GM19099 (cell line): Measurements from ENCODE around the gene PRICKLE1.

ENCODE experiments used
- POLR2A ChIP-seq: IDR thresholded peaks from 3 replicates; pipeline ENCODE4 v1.6.1; 2011; ENCODE audit warnings: low read depth; ENCODE audit not compliant: insufficient read length; ENCODE audit errors: extremely low read depth

PRICKLE1 gene

DNA sequence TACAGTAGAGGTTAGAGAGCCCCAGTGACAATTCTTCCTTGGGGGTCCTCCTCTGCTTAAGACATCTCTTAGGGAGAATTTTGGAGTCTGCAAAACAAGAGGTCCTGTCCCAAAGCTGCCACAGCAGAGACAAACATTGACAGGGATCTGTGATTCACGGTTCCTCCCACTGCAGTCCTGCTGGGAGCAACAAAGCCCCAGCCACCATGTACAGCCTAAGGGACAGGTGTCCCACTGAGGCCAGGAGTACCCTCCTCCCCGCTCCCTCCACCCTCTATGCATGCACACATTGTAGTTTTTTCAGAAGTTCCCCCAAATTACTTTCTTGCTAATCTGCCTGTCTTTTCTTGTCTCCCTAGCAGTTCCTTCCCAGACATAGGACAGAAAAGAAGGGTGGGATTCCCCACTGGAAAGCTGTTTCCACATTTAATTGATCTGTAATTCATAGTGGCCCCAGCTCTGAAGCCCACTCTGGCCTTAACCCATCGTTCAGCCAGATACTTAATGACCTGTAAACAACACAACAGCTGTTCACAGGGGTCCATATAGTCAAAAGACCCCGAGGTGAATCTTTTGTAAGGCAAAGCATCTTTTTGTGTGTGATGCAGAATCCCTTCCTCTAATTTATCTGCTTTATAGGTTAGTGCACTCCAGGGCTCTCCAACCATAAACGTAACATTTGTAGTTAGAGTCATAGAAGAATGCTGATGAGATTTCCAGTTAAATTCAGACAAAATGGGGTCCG, 13.9 kb upstream of the PRICKLE1 start:
- no peak for TF ChIP-seq POLR2A

DNA sequence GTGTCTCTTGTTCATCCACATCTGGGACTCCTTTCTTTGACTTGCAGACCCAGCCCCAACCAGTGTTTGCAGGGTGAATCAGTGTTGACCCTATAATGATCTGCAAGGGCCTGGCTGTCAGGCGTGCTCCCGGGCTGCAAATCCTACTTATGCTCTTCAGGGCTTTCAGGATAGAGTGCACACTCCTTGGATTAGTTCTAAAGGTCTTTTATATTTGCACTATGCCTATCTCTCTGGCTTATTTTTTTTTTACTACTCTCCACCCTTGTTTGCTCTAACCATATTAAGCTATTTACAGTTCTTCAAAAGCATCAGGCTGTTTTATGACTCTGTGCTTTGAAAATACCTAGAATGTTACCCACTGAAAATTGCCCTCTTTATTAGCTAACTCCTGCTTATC, 4.3 kb upstream of the PRICKLE1 start:
- no peak for TF ChIP-seq POLR2A

DNA sequence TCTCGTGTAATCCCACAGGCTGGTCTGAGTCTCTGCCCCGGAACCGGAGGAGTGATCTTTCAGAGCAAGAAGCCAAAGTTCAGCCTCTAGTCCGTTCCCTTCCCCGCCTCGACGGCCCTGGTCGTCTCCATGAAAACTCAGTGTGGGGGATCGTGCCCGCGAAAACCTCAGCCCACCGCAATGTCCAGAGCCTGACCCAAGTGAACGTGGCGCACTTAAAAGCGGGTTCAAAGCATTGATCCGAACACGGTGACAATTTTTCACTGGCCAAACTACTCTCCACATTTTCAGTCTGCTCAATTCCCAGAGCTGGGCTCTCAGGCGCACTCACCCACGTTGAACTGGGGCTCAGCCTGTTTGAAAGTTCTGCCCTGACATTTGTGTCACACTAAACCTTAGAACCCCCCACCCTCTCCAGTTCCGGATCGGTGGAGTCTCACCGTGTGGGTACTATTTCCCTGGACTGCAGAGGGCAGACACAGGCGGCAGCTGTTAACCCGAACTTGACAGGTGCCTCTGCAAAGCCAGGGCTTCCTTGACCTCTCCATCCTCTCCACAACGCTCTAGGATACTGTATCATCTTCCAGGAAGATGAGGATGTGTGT, 886 bp upstream of the PRICKLE1 start:
- TF ChIP-seq POLR2A: no peak

DNA sequence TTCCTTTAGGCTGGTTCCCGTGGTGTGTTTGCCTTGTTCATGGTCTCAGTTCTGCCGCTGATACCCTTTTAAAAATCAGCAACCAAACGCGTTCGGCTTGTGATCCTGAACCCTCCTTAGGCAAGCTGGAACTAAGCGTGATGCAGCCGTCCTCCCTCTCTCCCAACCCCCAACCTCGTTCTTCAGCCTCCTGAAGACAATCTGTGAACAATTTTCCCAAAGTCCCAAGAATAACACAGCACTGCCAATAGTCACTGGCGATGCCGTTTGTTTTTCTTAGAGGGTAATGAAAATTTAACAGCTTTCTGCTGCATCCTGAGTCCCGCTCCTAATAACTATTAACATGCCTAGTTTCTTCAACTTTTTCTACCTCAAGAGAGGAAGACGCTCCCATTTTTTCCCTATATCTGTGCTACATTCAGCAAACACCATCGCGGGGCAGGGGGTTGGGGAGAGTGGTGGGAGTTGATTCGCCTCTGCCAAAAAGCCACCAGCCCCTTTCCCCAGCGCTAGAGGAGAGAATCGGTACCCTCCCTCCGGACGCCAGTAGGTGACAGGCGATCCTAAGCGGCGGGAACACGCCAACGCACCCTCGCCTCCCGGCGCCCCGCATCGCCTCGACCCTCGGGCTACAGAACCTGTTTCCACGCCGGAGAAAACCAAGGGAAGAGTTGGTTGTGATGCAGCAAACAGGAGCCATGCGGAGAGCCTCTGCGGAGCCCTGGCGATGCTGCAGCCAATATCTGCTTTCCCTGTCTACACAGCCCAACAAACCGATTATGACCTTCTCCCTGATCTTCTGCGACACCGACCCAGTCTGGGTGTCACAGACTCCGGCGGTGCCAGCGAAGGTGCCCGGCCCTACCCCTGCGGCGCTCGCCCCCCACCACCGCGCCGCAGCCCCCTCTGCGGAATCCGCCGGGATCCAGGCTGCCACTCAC, 752 bp downstream of the PRICKLE1 start:
- TF ChIP-seq POLR2A: no peak

DNA sequence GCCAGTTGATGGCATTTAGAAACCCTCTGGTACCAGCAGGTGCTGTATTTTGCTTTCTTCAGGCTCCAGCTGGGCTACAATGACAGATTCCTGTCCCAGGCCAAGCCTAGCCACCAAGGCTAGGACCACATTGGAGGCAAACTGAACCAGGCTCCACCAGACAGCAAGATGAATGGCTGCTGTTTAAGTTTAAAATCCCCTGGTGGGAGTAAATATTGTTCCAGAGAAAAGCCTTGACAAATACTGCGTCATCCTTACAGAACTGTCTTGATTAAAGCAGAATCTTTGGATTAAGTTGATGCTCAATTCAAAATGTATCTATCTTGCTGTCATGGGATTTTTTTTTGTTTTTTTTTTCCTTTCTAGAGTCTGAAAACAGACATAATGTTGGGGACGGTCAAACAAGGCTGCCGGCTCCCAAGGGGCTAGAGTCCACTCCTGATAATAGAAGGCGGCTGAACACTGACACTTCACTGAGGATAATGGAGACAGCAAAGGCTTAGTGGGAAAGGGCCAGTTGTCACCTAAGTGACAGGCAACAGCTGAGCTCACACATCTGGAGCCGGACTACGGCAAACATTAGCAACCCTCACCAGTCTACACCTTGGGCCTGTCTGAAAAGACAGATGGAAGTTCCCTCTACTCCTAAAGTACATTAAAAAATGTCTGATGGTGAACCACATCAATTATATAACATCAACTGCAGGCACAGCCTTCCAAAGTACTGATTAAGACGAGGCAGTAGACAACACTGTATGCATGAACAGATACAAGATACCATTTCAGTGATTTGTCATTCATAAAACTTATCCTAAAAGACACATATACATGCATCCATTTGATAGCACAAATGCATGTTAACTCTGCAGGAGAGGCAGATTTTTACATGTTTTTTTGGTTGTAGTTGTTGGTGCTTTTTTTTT, 1.7 kb downstream of the PRICKLE1 start:
- TF ChIP-seq POLR2A: no peak

DNA sequence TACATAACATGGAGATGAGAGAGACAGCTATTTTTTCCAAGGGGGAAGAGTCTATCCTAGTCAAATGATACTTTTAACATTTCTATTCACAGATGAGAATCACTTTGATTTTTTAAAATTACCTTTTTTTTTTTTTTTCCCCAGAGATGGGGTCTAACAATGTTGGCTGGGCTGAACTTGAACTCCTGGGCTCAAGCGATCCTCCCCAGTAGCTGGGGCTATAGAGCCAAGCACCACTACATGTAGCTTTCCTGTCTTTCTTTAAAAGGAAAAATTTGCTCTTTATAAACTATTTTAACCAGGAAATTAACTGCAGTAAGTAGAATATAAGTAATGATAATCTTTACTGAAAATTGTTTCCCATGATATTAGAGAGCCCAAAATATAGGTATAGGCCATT, 3.3 kb downstream of the PRICKLE1 start:
- TF ChIP-seq POLR2A: no peak

DNA sequence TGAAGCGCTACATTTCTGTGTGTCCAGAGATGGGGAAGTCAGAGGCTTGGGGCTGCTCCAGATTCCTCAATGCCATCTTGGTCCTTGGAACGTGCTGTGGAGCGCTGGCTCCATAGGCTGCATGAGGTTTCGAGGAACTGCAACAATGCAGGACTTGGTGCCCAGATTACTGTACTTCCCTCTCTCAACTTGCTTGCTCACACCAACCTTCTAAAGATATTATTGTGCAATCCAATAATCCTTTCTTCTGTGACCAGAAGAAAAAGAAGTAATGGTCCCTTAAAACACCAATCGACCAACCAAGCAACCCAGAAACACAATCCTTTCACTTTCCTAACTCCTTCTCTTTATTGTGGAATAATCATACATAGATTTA, 3.7 kb downstream of the PRICKLE1 start:
- TF ChIP-seq POLR2A: no peak

DNA sequence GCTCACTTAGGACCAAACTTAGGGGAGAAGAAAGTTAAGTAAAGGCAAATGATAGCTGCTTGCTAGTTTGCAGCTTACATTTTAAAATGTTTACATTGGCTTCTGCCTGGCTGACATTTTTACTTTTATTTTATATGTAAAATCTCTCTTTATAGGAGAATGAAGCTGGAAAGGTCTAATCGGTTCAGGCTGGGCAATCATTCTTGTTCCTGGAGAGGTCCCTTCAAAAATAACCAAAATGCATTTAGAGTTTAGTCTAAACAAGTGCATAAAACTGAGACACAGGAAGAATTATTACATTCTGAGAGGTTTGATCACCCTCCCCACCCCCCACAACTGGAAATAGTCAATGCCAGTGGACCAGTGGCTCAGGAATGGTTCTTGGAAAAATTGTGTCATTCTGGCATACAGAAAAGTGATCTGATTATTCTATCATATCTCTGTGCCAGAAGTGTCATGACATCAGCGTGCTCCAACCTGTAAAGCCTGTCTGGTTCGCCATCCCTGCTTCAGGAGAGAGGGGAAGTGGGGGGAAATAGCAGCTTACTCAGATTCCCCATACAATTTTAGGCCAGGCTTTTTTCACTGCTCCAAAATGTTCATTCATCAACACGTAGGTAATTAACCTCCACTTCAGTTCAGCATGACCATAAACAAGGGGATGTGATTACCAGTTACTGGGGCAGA, 4.2 kb downstream of the PRICKLE1 start:
- TF ChIP-seq POLR2A: no peak

DNA sequence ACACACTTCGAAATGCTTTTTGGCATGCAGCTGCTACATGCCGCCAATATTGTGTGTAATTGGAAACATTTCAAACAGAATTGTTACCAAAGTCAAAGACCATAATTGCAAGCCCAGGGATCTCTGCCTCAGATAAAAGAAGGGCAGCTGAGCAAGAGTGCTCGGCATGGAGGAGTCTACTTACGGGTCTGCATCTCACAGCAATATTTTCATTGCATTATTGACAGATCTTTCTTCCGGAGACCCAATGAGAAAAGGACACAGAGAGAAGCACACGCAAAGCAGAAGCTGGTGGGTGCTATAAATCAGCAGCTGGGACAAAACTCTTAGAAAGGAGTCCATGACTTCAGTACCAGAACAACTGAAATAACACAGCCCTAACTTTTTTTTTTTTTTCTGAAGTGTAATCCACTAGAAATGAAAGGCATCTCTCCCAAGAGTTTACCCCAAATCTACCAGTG, 4.9 kb downstream of the PRICKLE1 start:
- no peak for TF ChIP-seq POLR2A

DNA sequence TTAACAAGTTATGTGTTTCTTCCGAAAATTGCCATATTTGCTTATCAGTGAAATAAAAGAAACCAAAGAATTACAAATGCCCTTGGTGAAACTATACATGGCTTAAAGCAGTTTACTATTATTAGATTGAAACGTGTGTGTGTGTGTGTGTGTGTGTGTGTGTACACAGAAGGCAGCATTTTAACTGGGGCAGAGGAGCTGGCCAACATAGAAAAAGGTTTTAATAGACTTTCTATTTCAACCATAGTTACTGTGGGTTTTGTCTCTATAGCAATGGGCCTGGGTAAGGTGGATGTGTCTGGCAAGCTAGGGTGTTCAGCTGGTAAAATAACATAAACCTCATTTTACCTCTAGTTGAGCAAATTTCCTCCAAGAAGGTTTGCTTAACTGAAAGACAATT, 6.5 kb downstream of the PRICKLE1 start:
- TF ChIP-seq POLR2A: no peak

DNA sequence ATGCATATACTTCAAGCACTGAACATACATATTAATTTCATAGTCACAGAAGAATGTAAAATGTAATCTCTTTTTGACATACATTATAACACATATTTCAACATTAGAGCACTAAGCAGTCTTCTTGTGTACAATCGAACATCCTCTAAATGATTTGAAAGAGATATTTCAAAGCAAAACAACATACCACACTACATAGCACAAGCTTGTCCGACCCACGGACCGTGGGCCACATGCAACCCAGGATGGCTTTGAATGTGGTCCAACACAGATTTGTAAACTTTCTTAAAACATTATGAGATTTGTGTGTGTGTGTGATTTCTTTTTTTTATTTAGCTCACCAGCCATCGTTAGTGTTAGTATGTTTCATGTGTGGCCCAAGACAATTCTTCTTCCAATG, 7.0 kb downstream of the PRICKLE1 start:
- no peak for TF ChIP-seq POLR2A

DNA sequence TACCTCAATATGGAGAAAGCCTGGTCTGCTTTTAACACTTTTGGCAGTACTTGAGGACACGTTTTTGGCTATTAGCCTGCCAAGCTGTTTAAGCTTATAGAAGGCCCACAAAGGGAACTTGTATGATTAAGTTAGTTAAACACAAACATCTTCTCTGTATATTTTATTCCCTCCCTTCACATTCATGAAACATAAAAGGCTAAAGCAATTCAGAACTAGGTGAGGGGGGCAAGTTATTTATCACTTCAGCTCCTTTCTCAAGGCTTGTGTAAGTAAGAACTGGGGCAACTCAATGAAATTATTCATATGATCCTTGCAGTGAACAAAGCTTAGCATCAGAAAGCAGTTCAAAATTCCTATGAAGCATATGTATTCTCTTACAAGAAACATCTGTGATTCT, 7.5 kb downstream of the PRICKLE1 start:
- TF ChIP-seq POLR2A: no peak

DNA sequence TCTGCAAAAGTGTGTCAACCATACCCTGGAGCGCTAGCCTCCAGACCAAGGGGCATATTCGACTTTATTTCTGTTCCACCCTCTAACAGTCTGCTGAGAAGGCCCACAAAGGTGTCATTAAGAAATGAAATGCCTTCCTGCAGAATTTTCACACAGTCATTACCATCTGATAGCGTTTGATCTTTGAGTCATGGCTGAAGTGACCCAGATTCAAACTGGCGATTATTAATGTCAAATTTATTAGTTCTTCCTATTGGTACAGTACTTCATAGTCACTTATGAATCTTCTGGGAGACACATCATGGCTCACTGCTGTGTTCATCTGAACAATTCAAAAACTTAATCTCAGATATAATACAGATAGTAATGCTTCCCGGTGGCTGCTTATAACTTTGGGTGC, 13.2 kb downstream of the PRICKLE1 start:
- no peak for TF ChIP-seq POLR2A

DNA sequence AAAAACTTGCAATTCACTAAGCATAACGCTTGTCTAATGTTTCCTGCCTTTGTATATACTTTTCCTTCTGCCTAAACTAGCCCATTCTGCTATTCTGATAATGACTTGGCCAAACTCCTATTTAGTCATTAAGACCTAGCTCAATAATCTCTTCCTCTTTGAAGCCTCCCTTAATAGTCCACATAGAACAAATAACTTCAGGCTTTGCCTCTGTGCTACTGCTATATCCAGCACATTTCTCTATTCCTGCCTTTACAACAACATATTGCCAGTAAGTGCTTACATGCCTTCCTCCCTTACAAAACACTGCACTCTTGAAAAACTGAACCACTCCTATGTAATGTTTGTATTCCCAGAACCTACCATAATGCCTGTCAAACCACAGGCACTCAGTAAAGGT, 13.8 kb downstream of the PRICKLE1 start:
- no peak for TF ChIP-seq POLR2A
